Measurements from ENCODE around the gene DNM3.

DNA sequence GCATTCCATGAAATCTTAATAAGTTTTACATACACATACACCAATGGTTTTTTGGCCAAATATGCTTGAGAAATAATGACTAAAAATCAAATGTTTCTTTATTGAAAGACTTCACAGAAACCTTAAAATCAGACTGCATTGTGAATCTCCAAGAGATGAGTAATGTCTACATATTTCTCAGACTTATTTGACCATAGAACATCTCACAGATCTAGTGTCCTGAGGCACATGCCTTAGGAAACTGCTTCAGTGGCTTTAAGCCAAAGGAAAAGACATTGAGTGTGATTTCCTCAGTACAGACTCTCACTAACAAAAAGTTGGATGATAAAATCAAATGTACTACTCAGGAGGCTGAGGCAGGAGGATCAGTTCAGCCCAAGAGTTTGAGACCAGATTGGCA, 573.0 kb downstream of the DNM3 start:
- TF ChIP-seq POLR2A (IDR thresholded peaks at IDR 0.05; ENCODE audit: low read length), result no peak
- no peak for TF ChIP-seq GATA1 (IDR thresholded peaks at IDR 0.05; ENCODE audit: low read depth, low read length)
